Activated CD8-positive, alpha-beta T cell treated with anti-CD3 and anti-CD28 coated beads for 36 hours (primary cell): ENCODE results near the gene SPECC1. TPM values are rescaled to one million over a fixed set of nuclear protein-coding genes. Genes with fewer than 3 reads are reported as not detected.
A peak's percentile ranks its signal among the peaks of the same experiment; 100 is the strongest.

Experiments
- ATAC-seq: fragments of 200-7000 bp; cut with Tn5 transposase; one replicate; pipeline ENCODE4 v1.10.0; 2021; ENCODE audit warnings: mild to moderate bottlenecking, moderate library complexity
- CTCF ChIA-PET: fragments of 350-600 bp; sonication (Branson Sonifier 250); formaldehyde crosslinking; loops from one replicate; lab custom pipeline; 2021; ENCODE audit warnings: antibody characterized with exemption; lab: Charles Lee
- POLR2A ChIA-PET: fragments of 350-600 bp; sonication (Branson Sonifier 250); formaldehyde crosslinking; loops from one replicate; lab custom pipeline; 2021; ENCODE audit warnings: antibody characterized with exemption; lab: Charles Lee
- DNase-seq: peaks from one replicate; pipeline ENCODE4 v3.0.0-alpha.2; 2020
- H3K27ac Mint-ChIP-seq: one replicate; pipeline ENCODE4 v1.8.0; 2021; ENCODE audit warnings: mild to moderate bottlenecking, mixed read lengths
- H3K27me3 Mint-ChIP-seq: one replicate; pipeline ENCODE4 v1.8.0; 2021; ENCODE audit warnings: mixed read lengths
- H3K36me3 Mint-ChIP-seq: one replicate; pipeline ENCODE4 v1.8.0; 2021; ENCODE audit warnings: low read depth, mixed read lengths
- H3K4me1 Mint-ChIP-seq: one replicate; pipeline ENCODE4 v1.8.0; 2021; ENCODE audit warnings: low read depth, mixed read lengths
- H3K4me3 Mint-ChIP-seq: one replicate; pipeline ENCODE4 v1.8.0; 2021; ENCODE audit warnings: mild to moderate bottlenecking, moderate library complexity, mixed read lengths
- H3K9me3 Mint-ChIP-seq: one replicate; pipeline ENCODE4 v1.8.0; 2021; ENCODE audit warnings: mixed read lengths
- CTCF ChIP-seq: fragments of 200-600 bp; IDR thresholded peaks from one replicate; pipeline ENCODE4 v1.8.0; 2022; ENCODE audit warnings: antibody characterized with exemption, mild to moderate bottlenecking
- intact Hi-C: fragments of 100-400 bp; cut with micrococcal nuclease; formaldehyde crosslinking; loops from one replicate; pipeline ENCODE4 v1.10.0; 2022
- total RNA-seq, 2 experiments: library from RNA; stranded (reverse); gene quantifications; one replicate each; pipeline ENCODE4 v1.2.3, GENCODE V29; 2021

The SPECC1 gene
- total RNA-seq, 2 experiments from 2014 or later = 9.9 to 10.3 TPM

GRCh38 chr17:19987897-19988296, 21.3 kb upstream of the SPECC1 start:
- no peaks in the 10 kb centered on the region for H3K4me1 Mint-ChIP-seq
- H3K27ac Mint-ChIP-seq = no peak overlapping the region
- no peaks in the 10 kb centered on the region for H3K9me3 Mint-ChIP-seq
- no peak overlapping the region for H3K4me3 Mint-ChIP-seq
- ChIA-PET CTCF (interaction anchor here (1.5 to 2.3 kb wide), 2 partner anchors 21 to 22 kb away, joined by 5 to 8 read pairs; partner anchors contain the start of gene SPECC1), POLR2A (no interaction called here)
- H3K36me3 Mint-ChIP-seq = no peaks in the 10 kb centered on the region
- ATAC-seq (no peak), DNase-seq (no peak)
- TF ChIP-seq CTCF = no peak
- H3K27me3 Mint-ChIP-seq = no peaks in the 10 kb centered on the region
- intact Hi-C loops = loop anchor here (10.0 kb wide), 1 partner anchor 57 kb away; no protein-coding TSS in a partner anchor

- Mint-ChIP-seq H3K36me3 (no peaks in the 10 kb centered on the region), H3K9me3 (no peaks in the 10 kb centered on the region), H3K4me3 (no peak overlapping the region), H3K4me1 (no peaks in the 10 kb centered on the region), H3K27me3 (no peaks in the 10 kb centered on the region), H3K27ac (no peak overlapping the region)
- ChIA-PET POLR2A (no interaction called here), CTCF (interaction anchor here (1.7 to 4.2 kb wide), 5 partner anchors 10 to 129 kb away, joined by 6 to 49 read pairs (median 17); partner anchors contain the start of gene SPECC1)
- intact Hi-C loops = loop anchor here (5.0 kb wide), 1 partner anchor 126 kb away; no protein-coding TSS in a partner anchor
- no peak for TF ChIP-seq CTCF
- ATAC-seq (no peak), DNase-seq (no peak)
Measured at GRCh38 chr17:19991252-19991885, 17.8 kb upstream of the SPECC1 start.

- intact Hi-C loops = loop anchor here (5.0 kb wide), 1 partner anchor 124 kb away; no protein-coding TSS in a partner anchor
- Mint-ChIP-seq H3K27me3 (peaks cover 3% of the 10 kb centered on the region), H3K36me3 (no peaks in the 10 kb centered on the region), H3K27ac (no peak overlapping the region), H3K4me1 (no peaks in the 10 kb centered on the region), H3K9me3 (no peaks in the 10 kb centered on the region), H3K4me3 (no peak overlapping the region)
- ChIA-PET POLR2A (no interaction called here), CTCF (interaction anchor here (0.6 to 5.8 kb wide), 42 partner anchors 9 to 284 kb away, joined by 3 to 49 read pairs (median 4); partner anchors contain the start of genes AKAP10 and SPECC1)
- TF ChIP-seq CTCF = peak; percentile 63
- peak; percentile 88 for DNase-seq
- peak; percentile 99 for ATAC-seq
Measured at GRCh38 chr17:19992803-19993713, 16.1 kb upstream of the SPECC1 start.

- ChIA-PET CTCF (interaction anchor here (0.9 to 5.8 kb wide), 4 partner anchors 14 to 126 kb away, joined by 3 to 48 read pairs (median 7); partner anchors contain the start of gene SPECC1), POLR2A (no interaction called here)
- Mint-ChIP-seq H3K27me3 (peaks cover 6% of the 10 kb centered on the region), H3K4me1 (no peaks in the 10 kb centered on the region), H3K4me3 (no peak overlapping the region), H3K9me3 (no peaks in the 10 kb centered on the region), H3K27ac (no peak overlapping the region), H3K36me3 (no peaks in the 10 kb centered on the region)
- no peak for ATAC-seq
- DNase-seq = no peak
- no peak for TF ChIP-seq CTCF
- intact Hi-C loops = no loop called here
Measured at GRCh38 chr17:19996086-19996485, 13.1 kb upstream of the SPECC1 start.
